Amygdala (tissue), 56 donors: ENCODE measurements around the gene CGB2.
"Not testable (repeated sequence)": the region's sequence is repeated elsewhere in the genome, so short reads cannot be mapped to it uniquely, and the experiment has no call there.

Experiments used
- DNase-seq, 56 donors: peaks; one replicate each; lab custom pipeline; 2025; lab: John Stamatoyannopoulos, UW

CGB2 gene

GRCh38 chr19:49006905-49007304 is 24.8 kb upstream of the CGB2 start:
- no peak for DNase-seq

GRCh38 chr19:49009828-49010227 is 21.9 kb upstream of the CGB2 start:
- DNase-seq, result no peak

DNA sequence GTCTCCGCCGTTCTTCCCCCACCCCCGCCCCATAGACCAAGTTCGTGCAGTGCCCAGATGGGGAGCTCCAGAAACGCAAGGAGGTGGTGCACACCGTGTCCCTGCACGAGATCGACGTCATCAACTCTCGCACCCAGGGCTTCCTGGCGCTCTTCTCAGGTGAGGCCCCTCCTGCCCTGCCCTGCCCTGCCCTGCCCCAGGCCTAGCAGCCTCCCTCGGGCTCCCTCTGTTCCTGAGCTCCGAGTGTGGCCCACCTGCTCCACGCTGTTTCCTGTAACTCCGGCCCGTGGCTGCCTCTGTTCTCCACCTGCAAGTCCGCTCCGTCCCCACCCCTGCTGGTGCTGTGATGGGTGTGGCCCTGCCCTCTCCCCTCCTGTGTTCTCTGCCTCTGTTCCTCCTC is 21.2 kb upstream of the CGB2 start:
- DNase-seq, result no peak

GRCh38 chr19:49011194-49011593 is 20.5 kb upstream of the CGB2 start:
- no peak for DNase-seq

DNA sequence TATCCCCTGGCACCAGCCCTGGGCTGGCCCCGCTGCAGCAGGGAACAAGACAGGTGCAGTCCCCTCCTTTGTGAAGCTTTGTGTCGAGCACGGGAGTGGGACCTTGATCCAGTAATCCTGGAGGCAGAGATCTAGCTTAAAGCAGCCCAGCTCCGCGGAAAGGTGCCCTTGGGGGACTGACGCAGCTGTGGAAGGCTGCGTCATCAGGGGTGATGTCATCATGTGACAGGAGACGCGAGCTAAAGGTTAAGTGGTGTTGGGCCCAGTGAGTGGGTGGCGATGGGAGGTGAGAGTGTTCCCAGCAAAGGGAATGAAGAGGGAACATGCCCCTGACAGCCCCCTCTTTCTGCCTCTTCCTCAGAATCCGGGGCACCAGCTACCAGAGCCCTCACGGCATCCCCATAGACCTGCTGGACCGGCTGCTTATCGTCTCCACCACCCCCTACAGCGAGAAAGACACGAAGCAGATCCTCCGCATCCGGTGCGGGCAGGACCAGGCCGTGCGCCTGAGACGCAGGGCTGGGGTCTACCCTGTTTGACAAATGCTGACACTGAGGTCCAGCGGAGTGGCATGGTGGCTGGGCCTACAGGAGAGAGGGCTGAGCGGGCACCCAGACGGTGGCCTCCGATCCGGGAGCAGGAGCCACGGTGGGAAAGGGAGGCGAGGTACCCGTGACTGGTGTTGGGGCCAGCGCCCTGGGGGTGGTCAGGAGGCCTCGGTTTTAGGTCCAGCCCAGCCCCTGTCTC is 17.4 kb upstream of the CGB2 start:
- no peak for DNase-seq

GRCh38 chr19:49014870-49015255 is 16.8 kb upstream of the CGB2 start:
- DNase-seq, result no peak

DNA sequence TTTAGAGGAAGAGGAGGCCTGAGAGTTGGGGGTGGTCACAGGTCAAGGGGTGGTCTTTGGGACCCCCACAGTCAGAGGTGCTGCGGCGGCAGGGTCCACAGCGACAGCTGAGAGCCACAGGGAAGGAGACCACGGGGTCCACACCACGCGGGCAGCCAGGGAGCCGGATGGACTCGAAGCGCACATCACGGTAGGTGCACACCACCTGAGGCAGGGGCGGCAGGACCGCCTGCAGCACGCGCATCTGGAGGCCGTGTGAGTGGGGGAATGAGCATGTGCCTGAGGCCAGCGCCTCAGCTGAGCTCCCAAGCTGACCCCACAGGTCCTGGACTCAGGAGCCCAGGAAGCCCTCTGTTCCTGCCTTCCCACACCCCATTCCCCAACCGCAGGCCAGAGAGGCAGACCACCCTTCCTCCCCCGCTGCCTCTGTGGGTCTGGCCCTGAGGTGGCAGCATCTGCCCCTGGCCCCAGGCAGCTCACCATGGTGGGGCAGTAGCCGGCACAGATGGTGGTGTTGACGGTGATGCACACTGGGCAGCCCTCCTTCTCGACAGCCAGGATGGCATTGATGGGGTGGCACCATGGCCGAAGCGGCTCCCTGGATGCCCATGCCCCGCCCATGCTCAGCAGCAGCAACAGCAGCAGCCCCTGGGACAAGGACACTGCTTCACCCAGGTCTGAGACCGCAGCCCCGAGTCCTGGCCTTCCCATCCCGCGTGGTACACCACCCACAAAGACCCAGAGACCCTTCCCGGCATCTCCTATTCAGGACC is 15.4 kb upstream of the CGB2 start:
- no peak for DNase-seq

DNA sequence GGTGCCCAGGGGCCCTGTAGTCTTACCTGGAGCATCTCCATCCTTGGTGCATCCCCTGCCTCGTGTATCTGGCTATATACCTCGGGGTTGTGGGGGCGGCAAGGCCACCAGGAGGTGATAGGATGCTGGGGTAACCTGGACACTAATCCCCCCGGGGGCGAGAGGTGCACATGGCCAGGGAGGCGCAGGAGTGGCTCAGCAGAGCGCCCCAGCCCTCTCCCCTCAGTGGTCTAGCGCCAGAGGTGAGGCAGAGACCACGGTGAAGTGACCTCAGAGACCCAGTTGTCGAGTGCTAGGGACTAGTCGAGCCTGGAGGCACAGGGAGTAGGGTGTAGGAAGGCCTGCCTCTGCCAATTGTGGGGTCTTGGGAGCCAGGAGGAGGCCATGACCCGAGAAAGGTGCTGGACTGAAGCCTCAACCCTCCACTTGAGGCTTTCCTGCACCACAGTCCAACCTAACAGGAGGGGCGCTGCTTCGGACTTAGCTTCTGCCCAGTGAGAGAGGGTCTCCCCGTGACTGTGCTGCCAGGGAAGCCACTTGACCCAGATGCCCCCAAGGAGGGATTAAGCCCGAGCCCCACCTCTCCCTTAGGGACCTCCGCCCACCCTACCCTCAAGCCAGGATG is 14.5 kb upstream of the CGB2 start, which contains the start of gene LHB:
Gene LHB, minus strand, starts transcription at position 51 of the 625 bp plus-strand sequence. Its CDS starts 10 bp downstream, at position 41.
- DNase-seq, result no peak

DNA sequence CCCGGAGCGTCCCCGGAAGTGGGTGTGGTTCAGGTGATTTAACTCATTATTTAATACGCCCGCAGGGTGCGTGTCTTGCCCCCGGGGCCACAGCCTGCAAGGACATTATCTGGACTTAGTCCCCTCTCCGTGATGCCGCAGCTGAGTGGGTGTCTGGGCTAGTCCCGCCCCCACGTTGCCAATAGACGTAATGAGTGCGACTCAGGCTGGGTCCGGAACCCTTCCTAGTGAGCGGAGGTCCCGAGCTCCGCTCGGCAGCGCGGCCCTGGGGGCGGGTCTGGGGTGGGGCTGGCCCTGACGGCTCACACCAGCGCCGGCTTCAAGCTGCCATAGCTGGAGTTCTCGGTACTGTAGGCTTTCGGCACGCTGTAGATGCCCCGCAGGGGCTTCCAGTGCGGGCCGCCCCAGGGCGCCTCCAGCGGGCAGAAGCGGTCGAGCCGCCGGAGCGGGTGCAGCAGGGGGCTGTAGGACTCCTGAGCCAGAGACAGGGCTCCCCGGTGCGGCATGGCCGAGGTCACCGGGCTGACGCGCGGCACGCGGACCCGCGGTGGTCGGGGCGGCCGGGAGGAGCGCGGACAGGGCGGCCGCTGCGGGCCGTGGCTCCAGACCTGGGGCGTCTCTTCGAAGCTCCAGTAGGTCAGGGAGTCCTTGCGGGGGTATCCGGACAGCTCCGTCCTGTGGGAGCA is 13.9 kb upstream of the CGB2 start:
- peak in 11 of 56 donors; percentile 2 to 43 (median 22) for DNase-seq

GRCh38 chr19:49018388-49019241 is 13.1 kb upstream of the CGB2 start:
- DNase-seq, result peak in 1 of 56 donors; percentile 12

- DNase-seq, result peak in 8 of 56 donors; percentile 2 to 21 (median 16)
Observed at GRCh38 chr19:49019242-49019932, 12.3 kb upstream of the CGB2 start.

GRCh38 chr19:49020342-49020741 is 11.3 kb upstream of the CGB2 start:
- no peak for DNase-seq

- no peak for DNase-seq
Observed at GRCh38 chr19:49020931-49021895, 10.5 kb upstream of the CGB2 start.

DNA sequence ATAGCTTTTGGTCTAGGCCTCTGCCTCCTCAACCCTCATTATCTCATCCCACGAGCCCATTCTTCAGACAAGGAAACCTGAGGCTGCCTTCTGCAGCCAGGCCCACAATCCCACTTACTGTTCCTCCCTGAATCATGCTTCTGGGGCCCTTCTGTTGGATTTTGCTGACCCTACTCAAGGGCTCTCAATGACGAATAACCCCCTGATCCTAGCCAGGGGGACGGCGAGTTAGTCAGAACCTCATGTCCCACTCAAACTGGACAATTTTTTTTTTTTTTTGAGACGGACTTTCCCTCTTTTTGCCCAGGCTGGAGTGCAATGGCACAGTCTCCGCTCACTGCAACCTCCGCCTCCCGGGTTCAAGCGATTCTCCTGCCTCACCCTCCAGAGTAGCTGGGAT is 9.6 kb upstream of the CGB2 start:
- DNase-seq, result no peak

GRCh38 chr19:49024233-49024632 is 7.5 kb upstream of the CGB2 start, which contains the start of gene CGB3:
CGB3 (minus strand) TSS chr19:49024333; CDS start chr19:49023971, 362 bp downstream.
- DNase-seq, result not testable (repeated sequence)

GRCh38 chr19:49025088-49025487 is 6.6 kb upstream of the CGB2 start:
- not testable (repeated sequence) for DNase-seq

DNA sequence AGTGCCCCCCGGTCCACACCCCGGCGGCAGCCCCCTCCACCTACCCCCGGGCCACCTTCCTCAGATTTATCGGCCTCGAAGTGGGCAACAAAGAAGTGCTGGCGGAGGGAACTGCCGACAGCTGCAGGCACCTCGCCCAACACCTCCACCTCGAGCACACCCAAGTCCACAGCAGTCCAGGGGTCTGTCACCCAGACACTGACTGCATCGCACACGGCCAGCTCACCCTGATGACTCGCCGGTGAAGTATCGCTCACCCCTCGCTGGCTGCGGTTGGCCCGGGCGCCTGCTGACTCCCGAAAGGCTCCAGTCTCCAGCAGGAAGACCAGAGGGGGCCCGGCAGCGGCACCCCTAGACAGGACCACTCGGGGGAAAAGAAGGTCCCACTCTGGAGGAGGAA is 6.1 kb upstream of the CGB2 start:
- not testable (repeated sequence) for DNase-seq

DNA sequence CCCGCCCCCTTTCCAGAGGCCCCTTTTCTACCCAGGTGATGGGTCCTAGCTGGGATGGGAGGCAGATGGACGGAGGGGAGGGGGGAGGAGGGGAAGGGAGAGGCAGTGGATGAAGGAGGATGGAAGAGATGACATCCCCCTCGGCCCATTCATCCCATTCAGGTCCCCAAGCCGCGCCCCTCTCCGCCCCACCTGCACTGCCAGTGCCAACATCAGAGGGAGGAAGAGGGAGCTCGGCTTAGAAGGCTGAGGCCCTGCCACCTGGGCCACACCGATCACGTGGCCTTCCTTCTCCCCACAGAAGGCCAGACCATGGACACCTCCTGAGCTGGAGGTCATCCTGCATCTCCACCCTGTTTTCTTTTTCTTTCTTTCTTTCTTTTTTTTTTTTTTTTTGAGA is 3.0 kb upstream of the CGB2 start:
- DNase-seq, result not testable (repeated sequence)
